ENCODE data around the gene BRD4. TPM values are rescaled to one million over a fixed set of nuclear protein-coding genes. Genes with fewer than 3 reads are reported as not detected.

BRD4 gene
- total RNA-seq, 1 experiment from 2014 or later = 144 TPM

DNA sequence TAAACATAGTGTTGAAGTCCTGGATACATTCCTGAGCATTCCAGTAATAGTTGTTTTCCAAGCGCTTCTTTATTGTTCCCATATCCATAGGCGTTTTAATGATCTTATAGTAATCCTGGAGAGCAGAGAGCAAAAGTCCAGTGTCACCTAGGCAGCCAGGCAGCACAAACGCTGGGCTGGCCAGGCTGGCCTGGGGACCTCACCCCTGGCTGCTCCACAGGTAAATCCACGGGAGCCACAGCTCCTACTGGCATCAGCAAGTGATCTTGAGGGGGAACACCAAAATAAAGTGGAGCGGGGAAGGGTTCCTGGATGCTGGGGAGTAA lies 63.4 kb downstream of the BRD4 start:
- no peak for TF ChIP-seq CTCF (conservative IDR thresholded peaks at IDR 0.05)
- H3K23ac ChIP-seq (ENCODE audit: insufficient read length, low read depth, low read length) = no peak overlapping the region
- peaks cover 58 to 91% (median 88%) of the 10 kb centered on the region in 3 experiments; a peak in 6 of 7 replicates for H3K36me3 Mint-ChIP-seq (ENCODE audit: insufficient read depth in 1 of 3, low read depth in 3 of 3)

More for the DNA sequence above, 63.4 kb downstream of the BRD4 start:
- no peak overlapping the region for H4K8ac ChIP-seq (replicated peaks; ENCODE audit: insufficient read length, low read depth, low read length)
- no peak overlapping the region for H3K56ac ChIP-seq (ENCODE audit: insufficient read length, low read depth, low read length)
- H3K79me1 ChIP-seq (ENCODE audit: insufficient read depth, low read depth, low read length, poor library complexity, severe bottlenecking) = peaks cover 15% of the 10 kb centered on the region
- no peaks in the 10 kb centered on the region for H3K23me2 ChIP-seq (ENCODE audit: insufficient read length, low read depth, low read length, poor library complexity, severe bottlenecking)
- H3K79me2 ChIP-seq (ENCODE audit: insufficient read depth, low read length) = peaks cover 27% of the 10 kb centered on the region; the same call in 1 of the 2 replicates
- no peak overlapping the region for H3T11ph ChIP-seq (ENCODE audit: low read length)
- H3K4me2 ChIP-seq (ENCODE audit: insufficient read depth, insufficient read length, low read length) = no peak overlapping the region
- no peak for DNase-seq
- H3K27ac ChIP-seq (ENCODE audit: insufficient read length, low read depth, low read length) = no peak overlapping the region
- H3K18ac ChIP-seq (ENCODE audit: insufficient read length, low read depth, low read length) = no peak overlapping the region
- H2AK5ac ChIP-seq (ENCODE audit: insufficient read length, low read length) = no peak overlapping the region
- H2BK20ac ChIP-seq (ENCODE audit: low read depth, low read length, poor library complexity, severe bottlenecking) = no peak overlapping the region
- H2BK5ac ChIP-seq (ENCODE audit: insufficient read length, low read length) = no peak overlapping the region
- H2AFZ ChIP-seq (ENCODE audit: low read length) = no peak overlapping the region
- Mint-ChIP-seq H3K4me1 (no peaks in the 10 kb centered on the region), H3K4me3 (no peak overlapping the region), H3K27me3 (ENCODE audit: low read depth) (no peaks in the 10 kb centered on the region; the same call in 1 of the 2 replicates), H3K27ac (peak overlapping the region in 2 of 3 experiments; percentile 1 to 73; a peak in 2 of 7 replicates), H3K9me3 (no peaks in the 10 kb centered on the region)
- no peaks in the 10 kb centered on the region for H3K27me3 ChIP-seq (ENCODE audit: insufficient read depth, low read length)
- no peak overlapping the region for H4K5ac ChIP-seq (ENCODE audit: insufficient read length, low read depth, low read length)
- no peaks in the 10 kb centered on the region for H4K20me1 ChIP-seq (ENCODE audit: control insufficient read depth, insufficient read depth, insufficient read length)
- H2BK12ac ChIP-seq (ENCODE audit: insufficient read length, low read depth, low read length) = no peak overlapping the region
- H3K9me3 ChIP-seq (ENCODE audit: control insufficient read depth, low read depth, low read length) = no peaks in the 10 kb centered on the region
- WGBS (ENCODE audit: extremely low coverage, insufficient read length, low lambda C conversion rate) = no CpG with 5 or more reads among the region's 5 CpGs
- no peak overlapping the region for H4K91ac ChIP-seq (ENCODE audit: insufficient read length, low read depth, low read length)
- no peak overlapping the region for H2BK15ac ChIP-seq (ENCODE audit: low read depth, low read length)
- H3K4me1 ChIP-seq (ENCODE audit: insufficient read depth, low read length) = no peaks in the 10 kb centered on the region
- no peak overlapping the region for H3K4ac ChIP-seq (ENCODE audit: low read depth, low read length)
- H2BK120ac ChIP-seq (ENCODE audit: low read depth, low read length, poor library complexity, severe bottlenecking) = no peak overlapping the region
- no peak overlapping the region for H3K14ac ChIP-seq (ENCODE audit: insufficient read depth, low read length)
- H3K9ac ChIP-seq (ENCODE audit: extremely low read depth, insufficient read length, low read length) = no peak overlapping the region
